GM18873 (cell line): Measurements from ENCODE around the gene FBXL13.
"Not testable (repeated sequence)": the region's sequence is repeated elsewhere in the genome, so short reads cannot be mapped to it uniquely, and the experiment has no call there.

ENCODE experiments used
- ATAC-seq: cut with Tn5 transposase; IDR thresholded peaks from one replicate; pipeline ENCODE4 v1.9.1; 2021; ENCODE audit warnings: mild to moderate bottlenecking, moderate library complexity, moderate number of reproducible peaks; ENCODE audit not compliant: unreplicated experiment, low FRiP score

The FBXL13 gene

DNA sequence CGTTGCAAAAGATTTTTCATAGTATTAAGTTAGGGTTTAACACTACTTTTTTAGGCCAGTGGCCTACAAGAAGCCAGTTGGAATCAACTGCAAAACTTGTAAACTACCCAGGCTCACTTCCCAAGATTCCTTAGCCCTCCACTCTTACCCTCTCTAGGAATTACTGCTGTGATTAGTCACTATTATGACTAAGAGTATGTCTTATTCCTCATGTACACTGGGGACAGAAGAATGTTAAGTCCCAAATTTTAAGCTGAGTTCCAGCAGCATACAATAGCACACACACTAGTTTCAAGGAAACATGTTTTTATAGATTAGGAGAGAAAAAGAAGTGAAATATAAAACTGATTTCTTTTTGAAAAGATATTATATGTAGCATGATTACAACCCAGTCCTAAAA is 42.8 kb downstream of the FBXL13 start:
- no peak for ATAC-seq

DNA sequence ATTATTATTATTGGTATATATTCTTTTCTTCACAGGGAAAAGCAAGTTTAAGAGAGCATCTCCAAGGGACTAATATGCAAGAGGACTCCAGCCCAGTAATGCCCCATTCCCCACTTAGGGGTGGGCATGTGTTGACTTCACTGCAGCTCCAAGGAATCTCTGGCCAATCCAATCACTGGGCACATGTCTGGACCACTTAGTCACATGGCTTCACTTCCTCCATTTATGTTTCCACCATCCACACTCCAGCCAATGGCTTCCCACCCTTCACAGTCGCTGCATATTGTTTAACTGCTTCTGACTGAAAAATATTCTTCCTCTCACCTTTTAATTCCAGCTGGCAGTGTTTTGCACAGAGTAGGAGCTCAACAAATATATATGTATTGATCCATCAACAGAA is 43.6 kb downstream of the FBXL13 start:
- no peak for ATAC-seq

DNA sequence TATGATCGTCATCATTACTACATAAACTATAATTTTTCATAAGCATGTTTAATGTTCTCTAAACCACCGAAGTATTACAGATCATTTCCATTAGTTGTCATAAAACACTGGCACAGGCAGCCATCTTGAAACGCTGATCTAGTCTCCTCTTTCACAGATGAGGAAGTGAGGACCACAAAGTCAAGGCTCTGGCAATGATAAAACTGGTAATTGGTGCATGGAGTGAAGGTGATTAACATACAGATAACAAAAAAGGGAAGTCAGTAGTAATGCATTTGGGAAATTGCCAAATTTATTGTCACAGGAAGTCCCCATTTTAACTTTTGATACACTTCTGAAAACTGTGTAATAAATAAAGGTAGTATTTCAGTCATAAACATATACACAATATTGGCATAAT is 49.3 kb downstream of the FBXL13 start:
- ATAC-seq, result no peak

DNA sequence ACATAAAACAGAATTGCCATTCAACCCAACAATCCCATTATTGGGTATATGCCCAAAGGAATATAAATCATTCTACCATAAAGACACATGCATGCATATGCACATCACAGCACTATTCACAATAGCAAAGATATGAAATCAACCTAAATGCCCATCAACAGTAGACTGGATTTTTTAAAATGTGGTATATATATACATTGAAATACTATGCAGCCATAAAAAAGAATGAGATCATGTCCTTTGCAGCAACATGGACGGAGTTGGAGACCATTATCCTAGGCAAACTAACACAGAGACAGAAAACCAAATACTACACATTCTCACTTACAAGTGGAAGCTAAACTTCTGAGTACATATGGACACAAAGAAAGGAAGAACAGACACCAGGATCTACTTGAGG is 51.0 kb downstream of the FBXL13 start:
- not testable (repeated sequence) for ATAC-seq

DNA sequence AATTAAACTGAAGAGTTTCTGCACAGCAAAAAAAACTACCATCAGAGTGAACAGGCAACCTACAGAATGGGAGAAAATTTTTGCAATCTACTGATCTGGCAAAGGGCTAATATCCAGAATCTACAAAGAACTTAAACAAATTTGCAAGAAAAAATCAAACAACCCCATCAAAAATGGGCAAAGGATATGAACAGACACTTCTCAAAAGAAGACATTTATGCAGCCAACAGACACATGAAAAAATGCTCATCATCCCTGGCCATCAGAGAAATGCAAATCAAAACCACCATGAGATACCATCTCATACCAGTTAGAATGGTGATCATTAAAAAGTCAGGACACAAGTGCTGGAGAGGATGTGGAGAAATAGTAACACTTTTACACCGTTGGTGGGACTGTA is 53.1 kb downstream of the FBXL13 start:
- ATAC-seq, result not testable (repeated sequence)

DNA sequence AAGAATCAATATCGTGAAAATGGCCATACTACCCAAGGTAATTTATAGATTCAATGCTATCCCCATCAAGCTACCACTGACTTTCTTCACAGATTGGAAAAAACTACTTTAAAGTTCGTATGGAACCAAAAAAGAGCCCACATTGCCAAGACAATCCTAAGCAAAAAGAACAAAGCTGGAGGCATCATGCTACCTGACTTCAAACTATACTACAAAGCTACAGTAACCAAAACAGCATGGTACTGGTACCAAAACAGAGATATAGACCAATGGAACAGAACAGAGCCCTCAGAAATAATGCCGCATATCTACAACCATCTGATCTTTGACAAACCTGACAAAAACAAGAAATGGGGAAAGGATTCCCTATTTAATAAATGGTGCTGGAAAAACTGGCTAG is 53.7 kb downstream of the FBXL13 start:
- not testable (repeated sequence) for ATAC-seq

DNA sequence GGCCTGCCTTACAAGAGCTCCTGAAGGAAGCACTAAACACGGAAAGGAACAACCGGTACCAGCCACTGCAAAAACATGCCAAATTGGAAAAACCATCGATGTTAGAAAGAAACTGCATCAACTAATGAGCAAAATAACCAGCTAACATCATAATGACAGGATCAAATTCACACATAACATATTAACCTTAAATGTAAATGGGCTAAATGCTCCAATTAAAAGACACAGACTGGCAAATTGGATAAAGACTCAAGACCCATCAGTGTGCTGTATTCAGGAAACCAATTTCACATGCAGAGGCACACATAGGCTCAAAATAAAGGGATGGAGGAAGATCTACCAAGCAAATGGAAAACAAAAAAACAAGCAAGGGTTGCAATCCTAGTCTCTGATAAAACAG is 56.3 kb downstream of the FBXL13 start:
- ATAC-seq, result not testable (repeated sequence)

DNA sequence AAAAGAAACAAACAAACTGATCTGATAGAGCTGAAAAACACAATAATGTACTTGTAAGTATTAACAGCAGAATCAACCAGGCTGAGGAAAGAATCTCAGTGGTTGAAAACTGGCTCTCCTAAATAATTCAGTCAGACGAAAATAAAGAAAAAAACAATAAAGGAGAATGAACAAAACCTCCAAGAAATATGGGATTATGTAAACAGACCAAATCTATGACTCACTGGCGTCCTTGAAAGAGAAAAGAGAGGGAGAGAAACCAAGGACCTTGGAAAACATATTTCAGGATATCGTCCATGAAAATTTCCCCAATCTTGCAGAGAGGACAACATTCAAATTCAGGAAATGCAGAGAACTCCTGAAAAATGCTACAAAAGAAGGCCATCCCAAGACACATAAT is 62.9 kb downstream of the FBXL13 start:
- no peak for ATAC-seq

DNA sequence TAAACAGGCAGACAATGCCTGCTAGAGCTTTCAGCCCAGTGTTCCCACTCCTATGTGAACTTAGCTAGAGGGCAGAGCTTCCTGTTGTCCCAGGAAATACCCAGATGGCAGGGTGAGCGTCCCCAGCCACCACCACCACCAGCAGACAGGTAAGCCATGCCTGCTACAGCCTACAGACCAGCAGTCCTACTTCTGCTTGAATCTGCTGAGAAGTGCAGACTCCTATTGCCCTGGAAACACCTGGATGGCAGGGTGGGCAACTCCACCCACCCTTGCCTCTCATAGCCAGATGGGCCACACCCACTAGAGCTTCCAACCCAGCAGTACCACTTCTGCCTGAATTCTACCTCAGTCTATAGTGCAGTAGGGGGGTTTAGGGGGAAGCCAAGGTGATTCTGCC is 64.4 kb downstream of the FBXL13 start:
- no peak for ATAC-seq

DNA sequence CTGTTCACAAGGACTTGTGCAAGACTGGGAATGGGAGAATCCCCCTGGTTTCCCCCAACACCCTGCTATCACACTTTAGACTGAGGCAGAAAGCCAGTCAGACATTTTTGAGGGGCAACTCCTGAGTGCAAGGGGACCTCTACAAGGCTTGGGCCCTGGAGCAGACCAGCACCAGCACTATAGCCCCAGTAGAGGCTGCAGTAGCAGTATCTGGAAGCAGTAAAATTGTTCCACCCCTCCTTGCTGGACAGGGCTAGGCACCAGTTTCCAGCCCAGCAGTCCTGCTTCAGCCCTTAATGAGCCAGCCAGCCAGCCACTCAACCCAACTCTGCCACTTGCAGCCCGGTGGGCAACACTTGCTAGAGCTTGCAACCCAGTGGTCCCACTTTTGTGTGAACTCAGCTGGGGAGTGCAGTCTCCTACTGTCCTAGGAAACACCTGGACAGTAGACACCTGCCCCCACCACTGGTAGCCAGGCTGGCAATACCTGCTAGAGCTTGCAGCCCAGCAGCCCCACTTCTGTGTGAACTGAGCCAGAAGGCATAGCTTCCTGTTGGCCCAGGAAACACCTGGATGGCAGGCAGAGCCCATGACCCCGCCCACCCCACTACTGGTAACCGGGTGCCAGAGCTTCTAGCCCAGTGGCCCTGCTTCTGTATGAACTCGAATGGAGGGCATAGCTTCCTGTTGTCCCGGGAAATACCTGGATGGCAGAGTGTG is 65.0 kb downstream of the FBXL13 start:
- ATAC-seq, result no peak

DNA sequence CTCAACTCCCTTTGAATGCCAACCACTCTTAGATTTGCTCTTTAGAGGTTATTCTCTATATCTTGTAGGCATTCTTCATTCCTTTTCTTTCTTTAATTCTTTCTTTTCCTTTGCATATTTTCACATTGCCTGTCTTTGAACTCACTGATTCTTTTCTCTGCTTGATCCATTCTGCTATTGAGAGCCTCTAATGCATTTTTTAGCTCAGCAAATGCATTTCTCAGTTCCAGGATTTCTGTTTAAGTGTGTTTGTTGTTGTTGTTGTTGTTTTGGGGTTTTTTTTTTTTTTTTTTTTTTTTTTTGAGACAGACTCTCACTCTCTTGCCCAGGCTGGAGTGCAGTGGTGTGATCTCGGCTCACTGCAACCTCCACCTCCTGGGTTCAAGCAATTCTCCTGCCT is 71.6 kb downstream of the FBXL13 start:
- ATAC-seq, result no peak

DNA sequence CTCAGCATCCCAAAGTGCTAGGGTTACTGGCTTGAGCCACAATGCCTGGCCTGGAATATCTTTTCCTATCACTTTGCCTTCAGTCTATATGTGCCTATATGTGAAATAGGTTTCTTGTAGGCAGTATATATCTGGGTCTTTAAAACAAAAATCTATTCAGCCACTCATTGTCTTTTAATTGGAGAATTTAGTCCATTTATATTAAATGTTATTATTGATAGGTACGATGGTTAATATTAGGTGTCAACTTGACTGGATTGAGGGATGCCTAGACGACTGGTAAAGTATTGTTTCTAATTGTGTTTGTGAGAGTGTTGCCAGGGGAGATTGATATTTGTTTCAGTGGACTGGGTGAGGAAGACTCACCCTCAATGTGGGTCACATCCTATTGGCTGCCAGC is 73.4 kb downstream of the FBXL13 start:
- ATAC-seq, result no peak

DNA sequence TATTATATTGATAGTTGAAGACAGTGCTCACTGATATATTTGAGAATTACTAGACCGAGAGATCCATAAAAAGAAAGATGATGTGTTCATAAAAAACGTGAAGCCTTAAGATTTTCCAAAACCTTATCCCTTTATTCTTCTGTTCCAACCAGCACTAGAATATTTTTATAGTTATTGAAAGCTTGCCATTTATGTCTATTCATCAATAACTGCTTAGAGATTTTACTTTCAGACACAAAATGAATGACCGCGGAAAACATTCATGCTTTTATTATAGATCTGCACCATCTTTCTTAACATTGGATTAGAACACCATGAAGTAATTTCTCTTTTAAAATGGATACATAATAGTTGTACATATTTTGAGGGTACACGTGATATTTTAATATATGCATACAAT is 77.6 kb downstream of the FBXL13 start:
- no peak for ATAC-seq

DNA sequence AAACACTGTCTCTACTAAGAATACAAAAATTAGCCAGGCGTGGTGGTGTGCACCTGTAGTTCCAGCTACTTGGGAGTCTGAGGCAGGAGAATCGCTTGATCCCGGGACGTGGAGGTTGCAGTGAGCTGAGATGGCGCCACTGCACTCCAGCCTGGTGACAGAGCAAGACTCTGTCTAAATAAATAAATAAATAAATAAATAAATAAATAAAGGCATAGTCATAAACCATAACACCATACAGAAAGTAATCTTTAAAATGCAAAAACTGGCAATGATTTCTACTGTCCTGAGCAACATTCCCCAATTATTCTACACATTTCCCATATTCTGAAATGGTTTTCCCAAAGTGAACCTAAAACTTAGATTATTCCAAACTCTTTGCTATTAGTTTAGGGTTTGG is 79.0 kb downstream of the FBXL13 start:
- not testable (repeated sequence) for ATAC-seq

DNA sequence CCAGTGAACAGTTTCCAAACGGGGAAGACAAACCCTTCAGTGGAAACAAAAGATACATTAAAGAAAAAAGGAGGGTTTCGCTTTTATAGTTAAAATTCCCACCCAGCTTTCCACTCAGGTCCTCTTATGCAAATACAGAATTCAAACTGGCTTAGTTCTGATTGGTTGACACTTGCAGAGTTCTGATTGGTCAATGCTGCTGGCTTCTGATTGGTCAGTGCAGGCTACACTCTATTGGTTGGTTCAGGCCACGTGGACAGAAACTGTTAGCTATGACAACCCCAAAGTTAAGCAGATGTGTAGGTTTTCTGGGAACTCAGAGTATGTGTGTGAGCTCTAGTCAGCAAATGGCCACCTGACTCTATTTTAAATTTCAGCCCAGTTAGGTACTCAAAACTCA is 80.0 kb downstream of the FBXL13 start:
- ATAC-seq, result no peak

DNA sequence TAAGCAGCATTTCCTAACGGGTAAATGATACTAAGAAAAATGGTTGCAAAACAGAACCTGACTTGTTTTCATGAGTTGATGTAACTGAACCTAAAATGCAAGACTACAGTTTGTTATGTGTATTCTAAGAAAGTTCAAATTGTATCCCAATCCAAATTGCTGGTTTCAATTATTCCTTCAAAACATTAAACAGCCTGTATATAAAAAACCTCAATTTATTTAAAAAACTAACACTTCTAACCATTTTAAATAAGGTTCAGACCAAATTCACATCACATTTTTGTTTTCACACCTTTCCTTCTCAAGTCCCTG is 80.9 kb downstream of the FBXL13 start:
- no peak for ATAC-seq

DNA sequence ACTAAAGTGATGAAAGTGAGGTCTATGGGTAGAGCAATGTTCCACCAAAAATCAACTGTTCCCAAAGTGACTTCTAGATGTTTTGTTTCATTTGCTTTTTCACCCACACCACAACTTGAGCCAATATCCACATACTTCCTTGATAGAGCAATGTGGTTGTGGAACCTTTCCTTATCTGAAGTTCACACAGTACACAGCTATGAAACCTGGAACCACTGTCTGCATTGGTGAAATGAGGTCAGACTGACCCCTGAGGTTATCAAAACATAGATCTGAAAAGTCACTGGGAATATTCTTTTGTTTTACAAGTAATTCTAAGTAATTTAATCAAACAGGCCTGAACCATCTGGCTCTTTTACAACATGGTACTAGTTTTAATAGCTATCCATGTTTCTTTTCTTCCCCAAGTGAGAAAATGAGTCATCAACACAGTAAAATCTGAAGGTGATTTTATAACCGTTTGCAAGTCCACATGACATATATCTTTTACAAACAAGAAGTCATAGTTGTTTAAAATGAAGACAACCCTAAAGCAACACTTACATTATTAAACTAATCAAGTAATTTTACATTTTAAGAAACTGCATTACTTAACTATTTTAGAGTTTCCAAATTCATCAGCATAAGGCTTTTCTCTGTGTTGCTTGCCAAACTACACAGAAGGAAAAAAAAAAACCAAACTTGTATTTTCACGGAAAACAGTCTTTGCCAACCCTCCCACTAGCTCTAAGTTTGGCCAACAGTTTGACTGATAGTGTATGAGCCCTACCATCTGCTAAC is 81.5 kb downstream of the FBXL13 start:
- ATAC-seq, result no peak

DNA sequence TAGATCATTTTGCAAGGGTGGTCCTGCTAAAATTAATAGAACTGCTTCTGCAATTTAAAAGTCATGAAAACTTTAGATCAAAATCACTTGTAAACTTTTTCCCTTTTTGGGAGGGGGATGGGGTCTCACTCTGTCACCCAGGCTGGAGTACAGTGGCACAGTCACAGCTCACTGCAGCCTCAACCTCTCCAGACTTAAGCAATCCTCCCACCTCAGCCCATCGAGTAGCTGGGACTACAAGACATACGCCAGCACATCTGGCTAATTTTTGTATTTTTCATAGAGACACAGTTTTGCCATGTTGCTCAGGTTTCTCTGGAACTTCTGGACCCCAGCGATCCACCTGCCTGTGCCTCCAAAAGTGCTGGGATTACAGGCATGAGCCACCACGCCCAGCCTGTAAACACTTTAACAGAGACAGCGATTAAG is 82.1 kb downstream of the FBXL13 start:
- no peak for ATAC-seq

DNA sequence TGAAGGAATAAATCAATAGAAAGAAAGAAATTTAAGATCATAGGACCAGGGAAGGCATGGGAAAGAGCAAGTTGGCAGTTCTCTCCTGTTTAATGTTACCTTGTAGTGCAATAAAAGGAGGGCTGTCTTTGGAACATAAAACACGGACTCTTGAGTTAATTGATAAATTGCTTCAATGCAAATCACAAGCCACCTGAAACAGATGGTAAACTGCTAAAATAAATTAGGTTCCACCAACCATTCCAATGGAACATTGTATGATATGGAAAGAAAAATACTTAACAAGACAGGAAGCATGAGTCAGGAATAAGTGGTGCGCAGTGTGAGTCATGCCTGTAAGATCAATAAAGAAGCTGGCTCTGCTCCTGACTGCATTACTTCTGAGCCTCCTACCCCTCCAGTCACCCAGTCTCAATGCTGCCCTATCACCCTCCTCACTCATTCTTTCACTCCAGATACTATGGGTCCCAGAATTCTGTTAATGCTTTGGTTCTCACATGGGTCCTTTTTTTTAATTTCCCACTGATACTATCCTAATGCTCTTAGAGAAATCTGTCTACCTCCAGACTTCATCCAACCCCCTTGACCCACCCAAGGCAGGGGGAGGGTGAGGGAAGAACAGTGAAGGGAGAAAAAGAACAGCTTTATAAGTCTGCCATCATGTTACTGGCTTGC is 82.9 kb downstream of the FBXL13 start:
- ATAC-seq, result no peak

DNA sequence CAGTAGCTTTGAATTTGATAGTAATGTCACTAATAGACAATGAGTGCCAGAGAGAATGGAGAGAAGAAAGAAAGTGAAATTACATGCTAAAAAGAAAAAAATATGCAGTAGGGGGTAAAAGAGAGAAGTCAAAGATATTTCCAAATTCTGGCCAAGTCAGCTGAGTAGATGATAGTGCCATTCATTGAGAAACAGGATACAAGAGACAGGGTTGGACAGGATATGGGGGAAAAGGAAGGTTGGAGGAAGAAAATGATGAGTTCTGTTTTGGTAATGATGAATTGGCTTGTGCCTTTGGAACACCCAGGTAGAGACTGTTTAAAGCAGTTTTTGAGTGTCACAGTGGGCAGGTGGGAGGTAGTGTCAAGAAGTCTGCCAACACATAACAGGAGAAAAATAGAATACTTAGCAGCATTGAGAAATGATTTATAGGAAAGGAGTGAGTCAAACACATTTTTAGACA is 83.5 kb downstream of the FBXL13 start:
- no peak for ATAC-seq

DNA sequence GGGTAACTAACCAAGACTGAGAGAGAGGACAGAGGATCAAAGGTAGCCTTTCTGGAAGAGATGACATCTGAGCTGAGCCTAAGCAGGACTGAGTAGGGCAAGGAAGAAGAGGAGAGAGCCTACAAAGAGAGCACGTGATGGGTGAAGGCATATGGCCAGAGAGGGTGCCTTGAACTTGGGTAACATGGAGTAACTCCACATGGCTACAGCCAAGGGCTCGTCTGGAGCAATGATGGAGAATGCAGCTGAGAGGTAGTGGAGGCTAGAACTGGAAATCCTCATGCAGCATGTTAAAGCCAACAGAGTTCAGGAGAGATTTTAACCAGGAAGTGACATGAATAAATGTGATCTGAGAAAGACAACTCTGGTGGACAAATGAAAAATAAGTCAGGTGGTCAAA is 84.0 kb downstream of the FBXL13 start:
- ATAC-seq, result no peak
